Measurements from ENCODE around the gene MYOZ2.

MYOZ2 gene

GRCh38 chr4:119205690-119206089 is 70.1 kb downstream of the MYOZ2 start:
- no peak for DNase-seq

GRCh38 chr4:119206178-119206577 is 70.5 kb downstream of the MYOZ2 start:
- DNase-seq: no peak

- no peak for DNase-seq
Observed at GRCh38 chr4:119207051-119207450, 71.4 kb downstream of the MYOZ2 start.

- peak; percentile 90 for DNase-seq
Observed at GRCh38 chr4:119209077-119209476, 73.4 kb downstream of the MYOZ2 start.

- no peak for DNase-seq
Observed at GRCh38 chr4:119209586-119209985, 74.0 kb downstream of the MYOZ2 start.

GRCh38 chr4:119210775-119211174 is 75.1 kb downstream of the MYOZ2 start:
- DNase-seq: peak; percentile 57

GRCh38 chr4:119211867-119212233 is 76.2 kb downstream of the MYOZ2 start:
- no peak for DNase-seq

- peak; percentile 91 for DNase-seq
Observed at GRCh38 chr4:119212234-119212963, 76.8 kb downstream of the MYOZ2 start, which contains the start of gene USP53. Gene USP53 (plus strand): TSS chr4:119212713. CDS start chr4:119239760, 27,047 bp downstream.

- peak; percentile 87 for DNase-seq
Observed at GRCh38 chr4:119212964-119213606, 77.5 kb downstream of the MYOZ2 start.

- no peak for DNase-seq
Observed at GRCh38 chr4:119218093-119218492, 82.5 kb downstream of the MYOZ2 start.

GRCh38 chr4:119221412-119221811 is 85.8 kb downstream of the MYOZ2 start:
- DNase-seq: no peak

- DNase-seq: peak; percentile 22
Observed at GRCh38 chr4:119227690-119228089, 92.1 kb downstream of the MYOZ2 start.

- DNase-seq: no peak
Observed at GRCh38 chr4:119228406-119228805, 92.8 kb downstream of the MYOZ2 start.

- DNase-seq: no peak
Observed at GRCh38 chr4:119229908-119230687, 94.5 kb downstream of the MYOZ2 start.

GRCh38 chr4:119231491-119231890 is 95.9 kb downstream of the MYOZ2 start:
- no peak for DNase-seq

- DNase-seq: no peak
Observed at GRCh38 chr4:119232286-119232685, 96.7 kb downstream of the MYOZ2 start.

GRCh38 chr4:119233191-119233590 is 97.6 kb downstream of the MYOZ2 start:
- no peak for DNase-seq

- DNase-seq: no peak
Observed at GRCh38 chr4:119233750-119234149, 98.1 kb downstream of the MYOZ2 start.

- no peak for DNase-seq
Observed at GRCh38 chr4:119237201-119237600, 101.6 kb downstream of the MYOZ2 start.

All from HCEC 1CT (cell line).